Stimulated activated naive CD4-positive, alpha-beta T cell treated with Interleukin-2 at 50 U/mL for 16 hours (primary cell): ENCODE measurements around the gene PLA2G4E.

Experiments used
- DNase-seq: peaks from one replicate; lab custom pipeline; 2025; lab: John Stamatoyannopoulos, UW

The PLA2G4E gene

GRCh38 chr15:42053010-42053409, 32.2 kb upstream of the PLA2G4E start:
- DNase-seq: no peak

GRCh38 chr15:42050484-42051255, 29.8 kb upstream of the PLA2G4E start:
- no peak for DNase-seq

- DNase-seq: no peak
Measured at GRCh38 chr15:42048821-42049200, 28.0 kb upstream of the PLA2G4E start.

GRCh38 chr15:42048080-42048820, 27.4 kb upstream of the PLA2G4E start:
- no peak for DNase-seq

- no peak for DNase-seq
Measured at GRCh38 chr15:42046597-42046996, 25.8 kb upstream of the PLA2G4E start.

- no peak for DNase-seq
Measured at GRCh38 chr15:42045211-42045615, 24.4 kb upstream of the PLA2G4E start.

- no peak for DNase-seq
Measured at GRCh38 chr15:42042602-42043400, 22.0 kb upstream of the PLA2G4E start.

GRCh38 chr15:42038401-42038800, 17.6 kb upstream of the PLA2G4E start:
- DNase-seq: no peak

GRCh38 chr15:42037656-42038055, 16.8 kb upstream of the PLA2G4E start:
- DNase-seq: no peak

GRCh38 chr15:42036966-42037365, 16.1 kb upstream of the PLA2G4E start:
- DNase-seq: no peak

GRCh38 chr15:42036112-42036905, 15.5 kb upstream of the PLA2G4E start:
- DNase-seq: no peak

- no peak for DNase-seq
Measured at GRCh38 chr15:42035435-42035761, 14.6 kb upstream of the PLA2G4E start.

GRCh38 chr15:42034628-42035434, 14.0 kb upstream of the PLA2G4E start:
- no peak for DNase-seq

GRCh38 chr15:42033214-42033873, 12.5 kb upstream of the PLA2G4E start:
- no peak for DNase-seq

- no peak for DNase-seq
Measured at GRCh38 chr15:42032376-42033213, 11.8 kb upstream of the PLA2G4E start.

GRCh38 chr15:42031198-42031915, 10.5 kb upstream of the PLA2G4E start:
- no peak for DNase-seq

GRCh38 chr15:42027521-42027920, 6.7 kb upstream of the PLA2G4E start:
- no peak for DNase-seq

GRCh38 chr15:42024303-42024702, 3.5 kb upstream of the PLA2G4E start:
- DNase-seq: no peak

GRCh38 chr15:42021593-42021992, 751 bp upstream of the PLA2G4E start:
- no peak for DNase-seq
